ENCODE measurements around the gene FBXL13.

Gene FBXL13

DNA sequence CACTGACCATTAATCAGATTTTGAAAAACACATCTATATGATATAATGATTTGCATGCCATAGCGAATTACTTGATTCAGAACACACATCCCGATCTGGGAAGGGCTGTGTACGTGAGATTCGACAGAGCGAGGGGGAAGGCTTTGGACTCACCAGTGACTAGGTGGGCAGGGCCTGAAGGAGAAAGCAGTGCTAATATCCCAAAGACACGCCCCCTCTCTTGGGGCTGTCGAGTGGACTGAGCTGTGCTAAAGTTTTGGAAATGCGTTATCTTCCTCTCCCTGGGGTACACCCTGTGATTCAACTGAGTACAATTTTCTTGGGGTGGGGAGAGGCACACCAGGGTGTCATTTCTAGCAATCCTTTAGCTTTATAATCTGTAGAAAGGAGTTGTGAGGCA, 160.0 kb downstream of the FBXL13 start:
- TF ChIP-seq RAD21 (IDR thresholded peaks at IDR 0.05; ENCODE audit: low read depth) = no peak
- TF ChIP-seq, protein P1, sequence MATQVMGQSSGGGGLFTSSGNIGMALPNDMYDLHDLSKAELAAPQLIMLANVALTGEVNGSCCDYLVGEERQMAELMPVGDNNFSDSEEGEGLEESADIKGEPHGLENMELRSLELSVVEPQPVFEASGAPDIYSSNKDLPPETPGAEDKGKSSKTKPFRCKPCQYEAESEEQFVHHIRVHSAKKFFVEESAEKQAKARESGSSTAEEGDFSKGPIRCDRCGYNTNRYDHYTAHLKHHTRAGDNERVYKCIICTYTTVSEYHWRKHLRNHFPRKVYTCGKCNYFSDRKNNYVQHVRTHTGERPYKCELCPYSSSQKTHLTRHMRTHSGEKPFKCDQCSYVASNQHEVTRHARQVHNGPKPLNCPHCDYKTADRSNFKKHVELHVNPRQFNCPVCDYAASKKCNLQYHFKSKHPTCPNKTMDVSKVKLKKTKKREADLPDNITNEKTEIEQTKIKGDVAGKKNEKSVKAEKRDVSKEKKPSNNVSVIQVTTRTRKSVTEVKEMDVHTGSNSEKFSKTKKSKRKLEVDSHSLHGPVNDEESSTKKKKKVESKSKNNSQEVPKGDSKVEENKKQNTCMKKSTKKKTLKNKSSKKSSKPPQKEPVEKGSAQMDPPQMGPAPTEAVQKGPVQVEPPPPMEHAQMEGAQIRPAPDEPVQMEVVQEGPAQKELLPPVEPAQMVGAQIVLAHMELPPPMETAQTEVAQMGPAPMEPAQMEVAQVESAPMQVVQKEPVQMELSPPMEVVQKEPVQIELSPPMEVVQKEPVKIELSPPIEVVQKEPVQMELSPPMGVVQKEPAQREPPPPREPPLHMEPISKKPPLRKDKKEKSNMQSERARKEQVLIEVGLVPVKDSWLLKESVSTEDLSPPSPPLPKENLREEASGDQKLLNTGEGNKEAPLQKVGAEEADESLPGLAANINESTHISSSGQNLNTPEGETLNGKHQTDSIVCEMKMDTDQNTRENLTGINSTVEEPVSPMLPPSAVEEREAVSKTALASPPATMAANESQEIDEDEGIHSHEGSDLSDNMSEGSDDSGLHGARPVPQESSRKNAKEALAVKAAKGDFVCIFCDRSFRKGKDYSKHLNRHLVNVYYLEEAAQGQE (IDR thresholded peaks at IDR 0.05; ENCODE audit: low read depth) = no peak

DNA sequence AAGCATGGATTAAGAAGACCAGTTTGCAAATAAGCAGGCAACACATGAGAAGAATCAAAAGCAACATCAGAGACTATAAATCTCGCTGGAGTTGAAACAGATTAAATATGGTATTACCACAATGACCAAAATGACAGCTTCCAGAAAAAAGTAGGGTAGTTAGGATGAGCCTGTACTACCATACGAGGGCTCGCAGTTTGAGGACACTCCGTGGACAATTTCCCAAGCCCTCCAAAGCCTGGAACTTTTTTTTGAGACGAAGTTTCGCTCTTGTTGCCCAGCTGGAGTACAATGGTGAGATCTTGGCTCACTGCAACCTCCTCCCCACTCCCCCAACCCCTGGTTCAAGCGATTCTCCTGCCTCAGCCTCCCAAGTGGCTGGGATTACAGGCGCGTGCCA, 160.8 kb downstream of the FBXL13 start:
- no peak for TF ChIP-seq ZBTB7A (IDR thresholded peaks at IDR 0.05; ENCODE audit: low read depth)
- no peak for TF ChIP-seq NFIC (IDR thresholded peaks at IDR 0.05)
- TF ChIP-seq EGR1 (IDR thresholded peaks at IDR 0.05) = no peak
- no peak for TF ChIP-seq CEBPB (IDR thresholded peaks at IDR 0.05)
- TF ChIP-seq CREB1 (IDR thresholded peaks at IDR 0.05; ENCODE audit: low read depth) = no peak
- TF ChIP-seq EP300 (IDR thresholded peaks at IDR 0.05; ENCODE audit: borderline replicate concordance) = no peak
- TF ChIP-seq TCF12 (IDR thresholded peaks at IDR 0.05; ENCODE audit: low read depth) = no peak
- TF ChIP-seq YY1 (IDR thresholded peaks at IDR 0.05; ENCODE audit: low read depth) = no peak
- no peak for TF ChIP-seq FOXM1 (IDR thresholded peaks at IDR 0.05; ENCODE audit: borderline replicate concordance, low read depth)
- TF ChIP-seq TEAD4 (IDR thresholded peaks at IDR 0.05) = no peak
- TF ChIP-seq, protein P2, sequence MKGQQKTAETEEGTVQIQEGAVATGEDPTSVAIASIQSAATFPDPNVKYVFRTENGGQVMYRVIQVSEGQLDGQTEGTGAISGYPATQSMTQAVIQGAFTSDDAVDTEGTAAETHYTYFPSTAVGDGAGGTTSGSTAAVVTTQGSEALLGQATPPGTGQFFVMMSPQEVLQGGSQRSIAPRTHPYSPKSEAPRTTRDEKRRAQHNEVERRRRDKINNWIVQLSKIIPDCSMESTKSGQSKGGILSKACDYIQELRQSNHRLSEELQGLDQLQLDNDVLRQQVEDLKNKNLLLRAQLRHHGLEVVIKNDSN (IDR thresholded peaks at IDR 0.05) = no peak
- no peak for TF ChIP-seq RAD21 (IDR thresholded peaks at IDR 0.05; ENCODE audit: low read depth)
- TF ChIP-seq TAF1 (IDR thresholded peaks at IDR 0.05; ENCODE audit: low read depth) = no peak
- TF ChIP-seq, protein P1 (IDR thresholded peaks at IDR 0.05; ENCODE audit: low read depth) = no peak
- TF ChIP-seq, protein P3, sequence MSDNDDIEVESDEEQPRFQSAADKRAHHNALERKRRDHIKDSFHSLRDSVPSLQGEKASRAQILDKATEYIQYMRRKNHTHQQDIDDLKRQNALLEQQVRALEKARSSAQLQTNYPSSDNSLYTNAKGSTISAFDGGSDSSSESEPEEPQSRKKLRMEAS (IDR thresholded peaks at IDR 0.05) = no peak

DNA sequence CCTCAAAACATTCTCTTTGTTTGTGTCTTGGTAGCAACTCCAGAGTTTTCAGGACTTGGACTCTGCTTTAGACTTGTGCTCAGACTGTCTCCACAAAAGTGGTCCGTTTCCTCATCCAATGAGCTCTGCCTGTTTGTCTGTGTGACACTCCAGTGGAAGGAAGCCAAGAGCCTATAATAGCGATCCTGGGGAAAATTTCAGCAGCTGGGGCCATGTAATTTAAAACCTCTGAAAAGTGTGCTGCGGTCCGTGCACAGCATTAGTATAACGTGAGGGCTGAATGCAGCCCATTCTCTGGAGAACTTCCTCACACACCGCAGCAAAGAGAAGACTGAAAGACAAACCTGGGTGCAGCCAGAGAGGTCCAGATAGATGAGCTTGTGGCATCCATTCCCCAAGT, 161.9 kb downstream of the FBXL13 start, which contains the start of gene LRRC17:
TSS of gene LRRC17 (plus strand) at position 259 of the 400 bp plus-strand sequence. CDS start 20,914 bp downstream, outside the sequence.
- TF ChIP-seq EGR1 (IDR thresholded peaks at IDR 0.05) = no peak
- no peak for TF ChIP-seq TCF12 (IDR thresholded peaks at IDR 0.05; ENCODE audit: low read depth)
- TF ChIP-seq, protein P1 (IDR thresholded peaks at IDR 0.05; ENCODE audit: low read depth) = no peak
- TF ChIP-seq, protein P3 (IDR thresholded peaks at IDR 0.05) = peak; percentile 36; the same call in 1 of the 2 replicates
- peak; percentile 44 for TF ChIP-seq TEAD4 (IDR thresholded peaks at IDR 0.05)
- 0 out of 2 replicates have a peak, but pooled peaks have one; percentile 23 for TF ChIP-seq EP300 (IDR thresholded peaks at IDR 0.05; ENCODE audit: borderline replicate concordance)
- no peak for TF ChIP-seq CREB1 (IDR thresholded peaks at IDR 0.05; ENCODE audit: low read depth)
- peak; percentile 59 for TF ChIP-seq NFIC (IDR thresholded peaks at IDR 0.05)
- TF ChIP-seq FOXM1 (IDR thresholded peaks at IDR 0.05; ENCODE audit: borderline replicate concordance, low read depth) = no peak
- no peak for TF ChIP-seq ZBTB7A (IDR thresholded peaks at IDR 0.05; ENCODE audit: low read depth)
- TF ChIP-seq RAD21 (IDR thresholded peaks at IDR 0.05; ENCODE audit: low read depth) = peak; percentile 13; the same call in 1 of the 2 replicates
- TF ChIP-seq, protein P2 (IDR thresholded peaks at IDR 0.05) = no peak
- TF ChIP-seq TAF1 (IDR thresholded peaks at IDR 0.05; ENCODE audit: low read depth) = no peak
- TF ChIP-seq CEBPB (IDR thresholded peaks at IDR 0.05) = no peak
- no peak for TF ChIP-seq YY1 (IDR thresholded peaks at IDR 0.05; ENCODE audit: low read depth)

DNA sequence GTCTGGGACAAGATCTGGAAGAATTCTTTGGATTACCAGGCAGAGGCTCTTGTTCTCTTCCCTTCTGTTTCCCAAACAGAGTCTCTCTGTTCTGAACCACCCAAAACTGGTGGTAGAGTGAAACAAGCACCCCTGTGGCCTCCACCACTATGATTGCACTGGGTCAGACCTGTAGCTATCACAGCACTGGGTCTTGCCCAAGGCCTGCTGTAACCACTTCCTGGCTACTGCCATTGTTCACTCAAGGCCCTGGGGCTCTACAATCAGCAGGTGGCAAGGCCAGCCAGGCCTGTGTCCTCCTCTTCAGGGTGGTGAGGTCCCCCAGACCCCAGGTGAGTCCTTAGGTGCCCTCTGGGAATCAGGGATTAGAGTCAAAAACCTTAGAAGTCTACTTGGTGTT, 165.9 kb downstream of the FBXL13 start:
- TF ChIP-seq EP300 (IDR thresholded peaks at IDR 0.05; ENCODE audit: borderline replicate concordance) (no peak), ZBTB7A (IDR thresholded peaks at IDR 0.05; ENCODE audit: low read depth) (no peak), CREB1 (IDR thresholded peaks at IDR 0.05; ENCODE audit: low read depth) (no peak), EGR1 (IDR thresholded peaks at IDR 0.05) (no peak)
- TF ChIP-seq, protein P3 (IDR thresholded peaks at IDR 0.05) = no peak

All from Ishikawa (cell line).